Mesenchymal stem cell (in vitro differentiated cells and primary cell): Measurements from ENCODE around the gene GAN.
A peak's percentile ranks its signal among the peaks of the same experiment; 100 is the strongest.

Experiments
- DNase-seq: peaks from one replicate; pipeline ENCODE4 v3.0.0-alpha.2; 2013
- H2AFZ ChIP-seq: one replicate; pipeline ENCODE4 v1.6.1; 2013; ENCODE audit warnings: low read depth, mild to moderate bottlenecking, control low read depth, inconsistent platforms, low read length, moderate library complexity
- H2AK5ac ChIP-seq: 2 replicates; pipeline ENCODE4 v1.6.1; 2013; ENCODE audit warnings: low read length, moderate library complexity, mild to moderate bottlenecking, inconsistent platforms; ENCODE audit not compliant: severe bottlenecking
- H2BK120ac ChIP-seq: one replicate; pipeline ENCODE4 v1.6.1; 2013; ENCODE audit warnings: low read depth, mild to moderate bottlenecking, inconsistent platforms, low read length, moderate library complexity
- H2BK12ac ChIP-seq, 2 experiments: one replicate each; pipeline ENCODE4 v1.6.1; 2013; ENCODE audit warnings: inconsistent platforms in 2 of 2, low read length in 2 of 2, mild to moderate bottlenecking in 2 of 2, moderate library complexity in 2 of 2, control low read depth in 1 of 2
- H2BK15ac ChIP-seq: one replicate; pipeline ENCODE4 v1.6.1; 2013; ENCODE audit warnings: mild to moderate bottlenecking, low read depth, inconsistent platforms; ENCODE audit not compliant: poor library complexity, severe bottlenecking
- H2BK5ac ChIP-seq: 2 replicates; pipeline ENCODE4 v1.6.1; 2013; ENCODE audit warnings: low read depth, mild to moderate bottlenecking, low read length, control low read depth, inconsistent platforms; ENCODE audit not compliant: poor library complexity, severe bottlenecking
- H3K14ac ChIP-seq, 2 experiments: one replicate each; pipeline ENCODE4 v1.6.1; 2013; ENCODE audit warnings: inconsistent platforms in 2 of 2, low read length in 2 of 2, control low read depth in 1 of 2, mild to moderate bottlenecking in 1 of 2, moderate library complexity in 1 of 2
- H3K18ac ChIP-seq, 2 experiments: one replicate each; pipeline ENCODE4 v1.6.1; 2013; ENCODE audit warnings: inconsistent platforms in 2 of 2, low read length in 2 of 2, control low read depth in 1 of 2, low read depth in 1 of 2, mild to moderate bottlenecking in 1 of 2
- H3K23ac ChIP-seq, 2 experiments: one replicate each; pipeline ENCODE4 v1.6.1; 2013; ENCODE audit warnings: inconsistent platforms in 2 of 2, low read length in 2 of 2, mild to moderate bottlenecking in 2 of 2, moderate library complexity in 2 of 2, control low read depth in 1 of 2
- H3K27ac ChIP-seq: 2 replicates; pipeline ENCODE4 v1.5.1; 2013; ENCODE audit warnings: mild to moderate bottlenecking, moderate library complexity, low read length, control low read depth, inconsistent platforms; ENCODE audit not compliant: poor library complexity, severe bottlenecking
- H3K27me3 ChIP-seq, 2 experiments: 2 replicates each; pipeline versions ENCODE4 v1.6.1 to v1.7.0; 2013; ENCODE audit warnings: low read length in 2 of 2, mild to moderate bottlenecking in 2 of 2, moderate library complexity in 2 of 2, control low read depth in 1 of 2, inconsistent platforms in 1 of 2; ENCODE audit not compliant: control insufficient read depth in 1 of 2, insufficient read depth in 1 of 2
- H3K36me3 ChIP-seq, 2 experiments: 2 replicates each; pipeline versions ENCODE4 v1.6.1 to v1.7.0; 2013; ENCODE audit warnings: low read length in 2 of 2, control low read depth in 1 of 2, inconsistent platforms in 1 of 2, low read depth in 1 of 2, mild to moderate bottlenecking in 1 of 2; ENCODE audit not compliant: insufficient read depth in 2 of 2, control insufficient read depth in 1 of 2
- H3K4ac ChIP-seq, 2 experiments: one replicate each; pipeline ENCODE4 v1.6.1; 2013; ENCODE audit warnings: inconsistent platforms in 2 of 2, low read length in 2 of 2, mild to moderate bottlenecking in 2 of 2, moderate library complexity in 2 of 2, control low read depth in 1 of 2, low read depth in 1 of 2
- H3K4me1 ChIP-seq: 2 replicates; pipeline ENCODE4 v1.6.1; 2013; ENCODE audit warnings: low read depth, low read length, control low read depth; ENCODE audit not compliant: control insufficient read depth, insufficient read depth
- H3K4me2 ChIP-seq: 2 replicates; pipeline ENCODE4 v1.6.1; 2013; ENCODE audit warnings: low read length, mild to moderate bottlenecking, inconsistent platforms; ENCODE audit not compliant: poor library complexity, severe bottlenecking
- H3K4me3 ChIP-seq, 2 experiments: 2 replicates each; pipeline versions ENCODE4 v1.5.1 to v1.7.0; 2013; ENCODE audit warnings: low read length in 2 of 2, mild to moderate bottlenecking in 2 of 2, control low read depth in 1 of 2, low read depth in 1 of 2; ENCODE audit not compliant: insufficient read depth in 1 of 2
- H3K79me1 ChIP-seq: replicated peaks from 2 replicates; pipeline ENCODE4 v1.6.1; 2013; ENCODE audit warnings: mild to moderate bottlenecking, control low read depth, low read length, inconsistent platforms; ENCODE audit not compliant: poor library complexity, severe bottlenecking
- H3K9ac ChIP-seq: 2 replicates; pipeline ENCODE4 v1.7.0; 2013; ENCODE audit warnings: mild to moderate bottlenecking, low read length, moderate library complexity
- H3K9me3 ChIP-seq: 2 replicates; pipeline ENCODE4 v1.7.0; 2013; ENCODE audit warnings: mild to moderate bottlenecking, low read length; ENCODE audit not compliant: control insufficient read depth
- H4K8ac ChIP-seq: one replicate; pipeline ENCODE4 v1.6.1; 2013; ENCODE audit warnings: inconsistent platforms, mild to moderate bottlenecking, low read length, moderate library complexity
- H4K91ac ChIP-seq: one replicate; pipeline ENCODE4 v1.6.1; 2013; ENCODE audit warnings: mild to moderate bottlenecking, low read length, inconsistent platforms
- WGBS: methylation state at CpG from one replicate; pipeline ENCODE4 v1.1.7; 2013; ENCODE audit warnings: mixed read lengths; 5-methylcytosine and 5-hydroxymethylcytosine counted together

Gene GAN

DNA sequence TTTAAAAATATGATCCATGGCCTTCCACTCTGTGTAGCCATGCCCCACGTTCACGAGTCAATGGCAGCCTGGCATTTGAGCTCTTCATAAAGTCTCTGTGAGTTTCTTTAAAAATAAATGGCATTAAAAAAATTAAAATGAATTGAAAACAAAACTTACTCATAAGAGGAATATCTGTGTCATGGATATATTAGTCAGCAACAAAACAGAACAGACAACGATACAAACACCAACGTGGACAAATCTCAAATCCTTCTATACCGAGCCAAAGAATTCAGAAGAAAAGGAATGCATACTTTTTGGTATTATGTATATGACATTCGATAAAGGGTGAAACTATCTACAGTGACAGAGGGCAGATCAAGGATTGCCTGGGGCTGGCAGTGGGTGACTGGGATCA, 121.6 kb downstream of the GAN start:
- H4K91ac ChIP-seq, result no peak overlapping the region
- H3K36me3 ChIP-seq, result no peaks in the 10 kb centered on the region
- H3K18ac ChIP-seq, result no peak overlapping the region
- H3K79me1 ChIP-seq, result no peaks in the 10 kb centered on the region
- peak overlapping the region; percentile 21 for H3K9ac ChIP-seq
- no peak overlapping the region for H3K4me2 ChIP-seq
- 86% methylated on average over 4 of the region's 6 CpGs for WGBS
- no peak overlapping the region for H2BK12ac ChIP-seq
- H3K4ac ChIP-seq, result no peak overlapping the region
- no peak overlapping the region for H3K27ac ChIP-seq
- no peak for DNase-seq
- H3K14ac ChIP-seq, result no peak overlapping the region
- H2AK5ac ChIP-seq, result no peak overlapping the region
- H2BK120ac ChIP-seq, result no peak overlapping the region
- H2BK15ac ChIP-seq, result no peak overlapping the region
- no peak overlapping the region for H3K23ac ChIP-seq
- H2BK5ac ChIP-seq, result no peak overlapping the region
- peaks cover 4% of the 10 kb centered on the region for H3K4me1 ChIP-seq
- peaks cover 5 to 10% of the 10 kb centered on the region in 2 experiments for H3K27me3 ChIP-seq
- H2AFZ ChIP-seq, result no peak overlapping the region
- no peak overlapping the region for H3K4me3 ChIP-seq
- no peak overlapping the region for H4K8ac ChIP-seq
- H3K9me3 ChIP-seq, result no peaks in the 10 kb centered on the region

DNA sequence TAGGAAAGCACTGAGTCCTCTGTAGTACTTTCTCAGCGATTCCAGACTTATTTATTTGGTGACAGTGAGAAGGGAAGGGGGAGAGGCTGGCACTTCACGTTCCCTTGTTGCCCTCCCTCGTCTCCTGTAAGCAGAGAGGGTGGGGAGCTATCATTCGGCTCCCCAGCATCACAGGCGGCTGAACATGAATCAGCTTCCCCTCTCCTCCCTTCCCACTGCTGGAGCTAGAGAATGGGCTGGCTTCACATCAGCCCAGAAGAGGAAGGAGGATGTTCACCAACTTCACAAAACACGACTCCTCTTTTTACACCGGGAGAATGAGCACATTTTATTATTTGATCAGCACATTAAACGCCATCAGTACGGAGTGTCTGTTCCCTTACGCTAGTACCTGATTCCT, 123.1 kb downstream of the GAN start:
- Histone ChIP-seq H3K4me3 (no peak overlapping the region), H3K4ac (no peak overlapping the region), H3K18ac (no peak overlapping the region), H4K8ac (no peak overlapping the region), H2BK12ac (no peak overlapping the region), H3K27ac (no peak overlapping the region), H3K23ac (no peak overlapping the region), H2AK5ac (no peak overlapping the region), H3K9ac (no peak overlapping the region), H4K91ac (no peak overlapping the region), H3K4me2 (no peak overlapping the region), H2BK5ac (no peak overlapping the region), H3K27me3 (peaks cover 19 to 24% of the 10 kb centered on the region in 2 experiments), H2BK15ac (no peak overlapping the region), H2AFZ (no peak overlapping the region), H3K36me3 (no peaks in the 10 kb centered on the region), H3K14ac (no peak overlapping the region), H3K79me1 (no peaks in the 10 kb centered on the region), H2BK120ac (no peak overlapping the region), H3K9me3 (no peaks in the 10 kb centered on the region), H3K4me1 (no peaks in the 10 kb centered on the region)
- no peak for DNase-seq
- 85% methylated on average over 8 of the region's 10 CpGs for WGBS
